Epithelial cell of esophagus (primary cell): ENCODE data around the gene ANTXR2.

Source experiments
- DNase-seq: peaks from one replicate; pipeline ENCODE4 v3.0.0; 2010; ENCODE audit warnings: low read depth
- H3K4me3 ChIP-seq: 2 replicates; pipeline ENCODE4 v1.5.1; 2011; ENCODE audit warnings: mild to moderate bottlenecking, low read length, control low read depth
- CTCF ChIP-seq: IDR thresholded peaks from 2 replicates; pipeline ENCODE4 v1.5.1; 2011; ENCODE audit warnings: low read depth, mild to moderate bottlenecking, low read length, control low read depth, inconsistent platforms; ENCODE audit not compliant: insufficient read depth; ENCODE audit errors: missing control alignments

The ANTXR2 gene

GRCh38 chr4:80098635-80099034, 25.6 kb upstream of the ANTXR2 start:
- TF ChIP-seq CTCF: no peak
- no peak overlapping the region for H3K4me3 ChIP-seq
- DNase-seq: no peak

- H3K4me3 ChIP-seq: no peak overlapping the region
- no peak for TF ChIP-seq CTCF
- no peak for DNase-seq
These were observed 24.6 kb upstream of the ANTXR2 start for GRCh38 chr4:80097400-80098177.

- no peak for DNase-seq
- no peak overlapping the region for H3K4me3 ChIP-seq
- no peak for TF ChIP-seq CTCF
These were observed 23.3 kb upstream of the ANTXR2 start for GRCh38 chr4:80096175-80096850.

DNA sequence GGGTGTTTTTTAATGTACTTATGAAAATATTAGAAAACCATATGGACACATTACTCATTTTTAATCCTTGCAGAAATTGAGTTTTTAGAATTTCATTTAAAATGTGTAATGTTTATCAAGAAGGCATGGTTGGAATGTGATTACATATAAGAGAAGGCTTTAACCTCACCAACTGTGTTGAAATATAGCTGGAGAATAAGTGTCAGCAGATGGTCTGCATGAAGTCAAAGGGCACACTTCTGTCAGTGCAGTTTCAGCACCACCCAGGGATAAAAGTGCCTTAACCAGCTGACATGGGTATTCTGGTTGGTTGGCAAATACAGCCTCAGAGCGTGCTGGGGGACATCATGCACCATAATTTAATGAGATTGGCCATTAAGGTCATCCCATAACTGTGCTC, 21.2 kb upstream of the ANTXR2 start:
- no peak for DNase-seq
- no peak for TF ChIP-seq CTCF
- no peak overlapping the region for H3K4me3 ChIP-seq

GRCh38 chr4:80093563-80093962, 20.5 kb upstream of the ANTXR2 start:
- no peak for TF ChIP-seq CTCF
- H3K4me3 ChIP-seq: no peak overlapping the region
- no peak for DNase-seq

- no peak for DNase-seq
- no peak overlapping the region for H3K4me3 ChIP-seq
- TF ChIP-seq CTCF: no peak
These were observed 19.8 kb upstream of the ANTXR2 start for GRCh38 chr4:80092847-80093246.

- no peak for TF ChIP-seq CTCF
- DNase-seq: no peak
These were observed 19.1 kb upstream of the ANTXR2 start for GRCh38 chr4:80092088-80092487.

More at GRCh38 chr4:80092088-80092487, 19.1 kb upstream of the ANTXR2 start:
- H3K4me3 ChIP-seq: no peak overlapping the region
